ENCODE measurements around the gene CDT1.

Gene CDT1

DNA sequence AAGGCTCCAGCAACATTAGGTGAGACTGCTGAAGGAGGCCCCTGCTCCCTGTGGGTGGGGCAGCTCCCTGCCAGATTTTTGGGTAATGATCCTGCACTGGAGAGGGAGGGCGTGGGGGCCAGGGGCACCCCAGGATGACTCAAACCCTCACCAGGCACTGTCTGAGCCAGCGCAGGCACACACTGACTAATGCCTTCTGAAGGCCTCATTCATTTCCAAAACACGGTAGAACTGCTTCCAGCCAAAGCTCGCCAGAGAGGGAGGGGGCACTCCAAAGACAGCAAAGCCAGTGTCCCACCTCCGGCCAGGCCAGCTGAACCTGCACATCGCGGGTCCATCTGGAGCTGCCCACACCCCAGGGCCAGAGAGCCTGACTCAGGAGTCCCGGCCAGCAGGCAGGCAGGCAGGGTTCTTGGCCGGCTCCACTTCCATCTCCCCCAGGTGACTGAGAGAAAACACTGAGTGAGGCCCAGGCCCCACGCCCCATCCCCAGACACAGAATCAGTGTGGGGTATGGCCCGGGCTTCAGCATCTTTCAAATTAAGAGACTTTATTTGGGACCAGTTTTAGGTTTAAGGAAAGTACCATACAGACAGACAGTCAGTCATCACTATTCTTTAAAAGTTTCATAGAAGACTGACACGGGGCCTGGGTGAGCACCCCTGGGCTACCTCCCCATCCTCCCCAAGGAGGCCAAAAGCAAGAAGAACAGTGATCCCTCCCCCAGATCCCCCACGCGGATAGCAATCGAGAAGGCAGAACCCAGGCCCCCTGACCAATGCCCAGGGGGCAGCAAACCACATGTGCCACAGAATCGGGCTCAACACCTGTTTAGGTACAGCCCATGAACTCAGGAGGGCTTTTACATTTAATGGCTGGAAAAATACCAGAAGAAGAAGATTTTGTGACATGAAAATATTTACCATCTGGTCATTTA, 20.9 kb upstream of the CDT1 start:
- TF ChIP-seq CTCF (IDR thresholded peaks at IDR 0.05) = no peak

DNA sequence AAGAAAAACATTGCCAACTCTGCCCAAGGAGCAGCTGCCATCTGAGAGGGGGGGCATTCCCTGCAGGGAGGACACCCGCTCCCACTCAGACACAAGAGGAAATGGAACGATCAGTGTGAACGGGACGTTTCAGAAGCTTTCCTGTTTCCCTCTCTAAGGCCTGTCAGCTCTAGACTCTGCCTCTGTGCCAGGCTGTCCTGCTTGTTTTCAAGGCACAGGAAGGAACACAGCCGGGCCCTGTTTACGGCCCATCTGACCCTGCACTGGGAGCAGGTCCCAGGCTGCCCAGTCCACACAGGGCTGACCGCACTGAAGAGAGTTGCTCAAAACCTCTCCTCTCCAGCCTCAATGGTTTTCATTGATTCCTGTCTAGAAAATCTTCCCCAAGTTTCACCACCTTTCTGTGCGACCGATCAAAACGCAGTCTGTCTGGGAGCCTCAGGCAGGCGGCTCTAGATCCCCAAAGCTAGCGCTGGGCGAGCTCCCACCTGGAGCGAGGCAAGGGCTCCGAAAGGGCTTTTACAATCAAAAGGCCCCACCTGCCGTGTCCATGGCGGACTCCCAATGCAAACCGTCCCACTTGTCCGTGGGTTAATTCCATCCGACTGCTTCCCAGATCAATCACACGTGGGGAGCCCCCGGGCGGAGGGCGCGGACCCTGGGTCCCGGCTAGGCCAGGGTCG, 20.1 kb upstream of the CDT1 start:
- no peak for TF ChIP-seq CTCF (IDR thresholded peaks at IDR 0.05)

- TF ChIP-seq CTCF (IDR thresholded peaks at IDR 0.05) = peak; percentile 31; the same call in 1 of the 2 replicates
Measured at GRCh38 chr16:88784074-88784855, 19.3 kb upstream of the CDT1 start.

DNA sequence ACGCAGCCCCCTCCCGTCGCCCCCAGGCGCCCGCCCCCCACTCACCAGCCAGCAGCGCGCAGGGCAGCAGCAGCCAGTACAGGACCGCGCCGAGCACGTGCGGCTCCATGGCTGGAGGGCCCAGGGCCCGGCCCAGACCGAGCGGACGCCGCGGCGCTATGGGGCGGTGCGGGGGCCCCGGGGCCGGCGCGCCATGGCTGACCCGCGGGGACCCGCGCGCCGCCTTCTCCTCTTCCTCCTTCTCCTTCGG, 18.8 kb upstream of the CDT1 start:
- TF ChIP-seq CTCF (IDR thresholded peaks at IDR 0.05) = no peak

GRCh38 chr16:88785106-88785924, 18.3 kb upstream of the CDT1 start, which contains the start of gene PIEZO1:
TSS of gene PIEZO1 (minus strand) at chr16:88785220. CDS start at chr16:88784964, 256 bp downstream.
- peak; percentile 92 for TF ChIP-seq CTCF (IDR thresholded peaks at IDR 0.05)

GRCh38 chr16:88787579-88788314, 15.8 kb upstream of the CDT1 start:
- no peak for TF ChIP-seq CTCF (IDR thresholded peaks at IDR 0.05)
